K562 (cell line): ENCODE measurements around the gene KNCN. TPM values are rescaled to one million over a fixed set of nuclear protein-coding genes. Genes with fewer than 3 reads are reported as not detected.
A peak's percentile ranks its signal among the peaks of the same experiment; 100 is the strongest.

ENCODE experiments used
- ARID1B ChIP-seq: fragments of 450-650 bp; IDR thresholded peaks from 2 replicates; pipeline ENCODE4 v1.6.1; 2016; ENCODE audit warnings: antibody characterized with exemption, mild to moderate bottlenecking, inconsistent platforms
- ARNT ChIP-seq, 2 experiments: fragments of 450-650 bp; IDR thresholded peaks; 2 replicates each; pipeline ENCODE4 v1.6.1; 2016; ENCODE audit warnings: mild to moderate bottlenecking in 1 of 2
- ATF4 ChIP-seq: fragments of 450-650 bp; formaldehyde crosslinking; IDR thresholded peaks from 2 replicates; pipeline ENCODE4 v1.4.0; 2022; ENCODE audit warnings: mild to moderate bottlenecking, moderate library complexity
- BACH1 ChIP-seq: fragments of 200-800 bp; sonication (Bioruptor generic); IDR thresholded peaks from 2 replicates; pipeline ENCODE4 v1.6.1; 2016; ENCODE audit warnings: missing genetic modification characterization, missing compliant biosample characterization
- ESRRA ChIP-seq: fragments of 450-650 bp; IDR thresholded peaks from 2 replicates; pipeline ENCODE4 v1.6.1; 2014; ENCODE audit warnings: low read depth, mild to moderate bottlenecking, moderate library complexity, borderline replicate concordance
- HDAC2 ChIP-seq: fragments of 450-650 bp; IDR thresholded peaks from 2 replicates; pipeline ENCODE4 v1.6.1; 2016; ENCODE audit warnings: mild to moderate bottlenecking
- HINFP ChIP-seq: fragments of 450-650 bp; conservative IDR thresholded peaks from 2 replicates; pipeline ENCODE4 v1.6.1; 2016; ENCODE audit warnings: missing genetic modification characterization, low read depth, mild to moderate bottlenecking, control low read depth, missing compliant biosample characterization
- MEF2D ChIP-seq: conservative IDR thresholded peaks from 2 replicates; pipeline ENCODE4 v1.6.1; 2016; ENCODE audit warnings: low read depth, missing genetic modification characterization, missing compliant biosample characterization
- MXI1 ChIP-seq: IDR thresholded peaks from 2 replicates; pipeline ENCODE4 v1.6.1; 2011; ENCODE audit warnings: low read depth, mild to moderate bottlenecking, improper control_type of control experiment, low read length
- MYC ChIP-seq, 2 experiments: fragments of 250-450 bp in 1 of 2; sonication (Bioruptor Pico) in 1 of 2; IDR thresholded peaks; 2 replicates each; pipeline versions ENCODE4 v1.5.1 to v1.6.1; 2012 to 2021; ENCODE audit warnings: low read depth in 2 of 2, borderline replicate concordance in 1 of 2, improper control_type of control experiment in 1 of 2, low read length in 1 of 2, mild to moderate bottlenecking in 1 of 2, moderate library complexity in 1 of 2
- PHF21A ChIP-seq: fragments of 450-650 bp; IDR thresholded peaks from 2 replicates; pipeline ENCODE4 v1.6.1; 2017; ENCODE audit warnings: low read depth, borderline replicate concordance
- RBM17 ChIP-seq: fragments of 200-400 bp; formaldehyde crosslinking; IDR thresholded peaks from 2 replicates; pipeline ENCODE4 v1.6.1; 2017; ENCODE audit warnings: low read depth, mild to moderate bottlenecking, low read length, borderline replicate concordance
- SMARCA4 ChIP-seq: fragments of 450-650 bp; IDR thresholded peaks from 2 replicates; pipeline ENCODE4 v1.6.1; 2016
- SRSF1 ChIP-seq: fragments of 200-400 bp; formaldehyde crosslinking; IDR thresholded peaks from 2 replicates; pipeline ENCODE4 v1.6.1; 2017; ENCODE audit warnings: mild to moderate bottlenecking, low read depth, low read length, moderate library complexity
- ZBED1 ChIP-seq: IDR thresholded peaks from 2 replicates; pipeline ENCODE4 v1.6.1; 2014
- polyA plus RNA-seq, 8 experiments: library from polyadenylated mRNA; depleted of rRNA in 4 of 8; stranded (reverse) in 5 of 8; unstranded in 3 of 8; fragments of >200 nt; fragmentation: Nextera tagmentation in 2 of 8; fragmentation: Illumina TruSeq in 1 of 8; extraction: Ambion mirVana in 2 of 8; extraction: Trizol in 1 of 8; gene quantifications; 2 replicates each; pipeline versions ENCODE4 v1.2.1 to v1.2.3, GENCODE V29; 2011 to 2014; ENCODE audit warnings: inconsistent platforms in 1 of 8, missing spikeins in 1 of 8
- total RNA-seq, 7 experiments: library from RNA; depleted of rRNA in 6 of 7; stranded (reverse); fragments of >200 nt in 6 of 7; fragmentation: Illumina TruSeq in 2 of 7; extraction: Trizol in 2 of 7; gene quantifications; 2 replicates each; pipeline versions ENCODE4 v1.2.1 to v1.2.3, GENCODE V29; 2011 to 2021; ENCODE audit warnings: low replicate concordance in 1 of 7

KNCN gene
- total and polyA plus RNA-seq, 9 of the 15 experiments (the other 6 are each of a cell fraction or from before 2014, with no cell fraction given), result not detected

- TF ChIP-seq MXI1 (no peak), ARNT (IDR thresholded peaks at IDR 0.05) (peak in 1 of 2 experiments; percentile 72; a peak in 1 of 4 replicates), MYC (IDR thresholded peaks at IDR 0.05; ENCODE audit: low read depth, low read length) (peak; percentile 56; the same call in 1 of the 2 replicates), MYC (CRISPR knock-in tag; IDR thresholded peaks at IDR 0.05; ENCODE audit: borderline replicate concordance, low read depth) (no peak), BACH1 (no peak), MEF2D (tag) (no peak), PHF21A (peak; percentile 96), ARID1B (peak; percentile 77), HINFP (tag) (no peak; the same call in 1 of the 2 replicates), SRSF1 (no peak), RBM17 (no peak), ATF4 (CRISPR knock-in tag) (peak; percentile 8; the same call in 1 of the 2 replicates), ZBED1 (0 out of 2 replicates have a peak, but pooled peaks have one; percentile 37), SMARCA4 (peak; percentile 74; the same call in 1 of the 2 replicates), HDAC2 (peak; percentile 65), ESRRA (peak; percentile 99)
Measured at GRCh38 chr1:46527474-46528296, 23.8 kb downstream of the KNCN start (continued).
